ENCODE data around the gene LTF.

The LTF gene

GRCh38 chr3:46463868-46464241 is 850 bp downstream of the LTF start:
- ATAC-seq (ENCODE audit: low read depth), result no peak
- Histone ChIP-seq H3K4me3 (ENCODE audit: severe bottlenecking) (no peak overlapping the region), H3K27me3 (ENCODE audit: insufficient read depth, poor library complexity, severe bottlenecking) (peaks cover 18% of the 10 kb centered on the region), H3K36me3 (ENCODE audit: low read depth) (no peaks in the 10 kb centered on the region), H3K9me3 (ENCODE audit: severe bottlenecking) (no peaks in the 10 kb centered on the region), H3K27ac (ENCODE audit: poor library complexity, severe bottlenecking) (no peak overlapping the region), H3K4me1 (ENCODE audit: insufficient read depth, poor library complexity, severe bottlenecking) (no peaks in the 10 kb centered on the region)
- TF ChIP-seq CTCF (IDR thresholded peaks at IDR 0.05; ENCODE audit: poor library complexity, severe bottlenecking), result no peak
- no peak for DNase-seq (ENCODE audit: low spot score)

GRCh38 chr3:46463120-46463867 is 1.4 kb downstream of the LTF start:
- no peak for DNase-seq (ENCODE audit: low spot score)
- Histone ChIP-seq H3K27me3 (ENCODE audit: insufficient read depth, poor library complexity, severe bottlenecking) (peaks cover 18% of the 10 kb centered on the region), H3K36me3 (ENCODE audit: low read depth) (no peaks in the 10 kb centered on the region), H3K4me3 (ENCODE audit: severe bottlenecking) (no peak overlapping the region), H3K4me1 (ENCODE audit: insufficient read depth, poor library complexity, severe bottlenecking) (no peaks in the 10 kb centered on the region), H3K9me3 (ENCODE audit: severe bottlenecking) (no peaks in the 10 kb centered on the region), H3K27ac (ENCODE audit: poor library complexity, severe bottlenecking) (no peak overlapping the region)
- no peak for TF ChIP-seq CTCF (IDR thresholded peaks at IDR 0.05; ENCODE audit: poor library complexity, severe bottlenecking)
- ATAC-seq (ENCODE audit: low read depth), result no peak

GRCh38 chr3:46462511-46462910 is 2.2 kb downstream of the LTF start:
- TF ChIP-seq CTCF (IDR thresholded peaks at IDR 0.05; ENCODE audit: poor library complexity, severe bottlenecking), result no peak
- 0 out of 3 replicates have a peak, but pooled peaks have one; percentile 23 for ATAC-seq (ENCODE audit: low read depth)
- no peak for DNase-seq (ENCODE audit: low spot score)

GRCh38 chr3:46462111-46462510 is 2.6 kb downstream of the LTF start:
- no peak for TF ChIP-seq CTCF (IDR thresholded peaks at IDR 0.05; ENCODE audit: poor library complexity, severe bottlenecking)
- H3K4me1 ChIP-seq (ENCODE audit: insufficient read depth, poor library complexity, severe bottlenecking), result no peaks in the 10 kb centered on the region
- no peak for DNase-seq (ENCODE audit: low spot score)
- peaks cover 18% of the 10 kb centered on the region for H3K27me3 ChIP-seq (ENCODE audit: insufficient read depth, poor library complexity, severe bottlenecking)
- ATAC-seq (ENCODE audit: low read depth), result no peak
- H3K27ac ChIP-seq (ENCODE audit: poor library complexity, severe bottlenecking), result no peak overlapping the region
- no peaks in the 10 kb centered on the region for H3K36me3 ChIP-seq (ENCODE audit: low read depth)
- H3K9me3 ChIP-seq (ENCODE audit: severe bottlenecking), result no peaks in the 10 kb centered on the region
- H3K4me3 ChIP-seq (ENCODE audit: severe bottlenecking), result no peak overlapping the region

More at GRCh38 chr3:46462511-46462910, 2.2 kb downstream of the LTF start:
- Histone ChIP-seq H3K4me3 (ENCODE audit: severe bottlenecking) (no peak overlapping the region), H3K4me1 (ENCODE audit: insufficient read depth, poor library complexity, severe bottlenecking) (no peaks in the 10 kb centered on the region), H3K9me3 (ENCODE audit: severe bottlenecking) (no peaks in the 10 kb centered on the region), H3K36me3 (ENCODE audit: low read depth) (no peaks in the 10 kb centered on the region), H3K27ac (ENCODE audit: poor library complexity, severe bottlenecking) (no peak overlapping the region), H3K27me3 (ENCODE audit: insufficient read depth, poor library complexity, severe bottlenecking) (peaks cover 18% of the 10 kb centered on the region)

- H3K27ac ChIP-seq (ENCODE audit: poor library complexity, severe bottlenecking), result no peak overlapping the region
Measured at GRCh38 chr3:46460051-46460450, 4.7 kb downstream of the LTF start.

More at GRCh38 chr3:46460051-46460450, 4.7 kb downstream of the LTF start:
- H3K9me3 ChIP-seq (ENCODE audit: severe bottlenecking), result no peaks in the 10 kb centered on the region
- no peaks in the 10 kb centered on the region for H3K36me3 ChIP-seq (ENCODE audit: low read depth)
- ATAC-seq (ENCODE audit: low read depth), result peak; percentile 64
- H3K27me3 ChIP-seq (ENCODE audit: insufficient read depth, poor library complexity, severe bottlenecking), result peaks cover 11% of the 10 kb centered on the region
- no peaks in the 10 kb centered on the region for H3K4me1 ChIP-seq (ENCODE audit: insufficient read depth, poor library complexity, severe bottlenecking)
- DNase-seq (ENCODE audit: low spot score), result no peak
- TF ChIP-seq CTCF (IDR thresholded peaks at IDR 0.05; ENCODE audit: poor library complexity, severe bottlenecking), result no peak
- H3K4me3 ChIP-seq (ENCODE audit: severe bottlenecking), result no peak overlapping the region

Data from RWPE2 (cell line).